Central memory CD8-positive, alpha-beta T cell (primary cell): ENCODE measurements around the gene SRD5A1.

Source experiments
- ATAC-seq: fragments of 150-1000 bp; cut with Tn5 transposase; replicated peaks from 2 replicates; pipeline ENCODE4 v1.10.0; 2022; ENCODE audit warnings: mild to moderate bottlenecking, moderate FRiP score, moderate number of reproducible peaks; ENCODE audit not compliant: poor library complexity, severe bottlenecking; ENCODE audit errors: extremely low read depth
- DNase-seq, 2 donors: peaks; one replicate each; pipeline ENCODE4 v3.0.0; 2021; ENCODE audit warnings: low spot score in 2 of 2
- H3K27ac Mint-ChIP-seq: one replicate; pipeline ENCODE4 v1.8.0; 2022; ENCODE audit warnings: low read depth, mild to moderate bottlenecking, moderate library complexity, mixed read lengths
- H3K27me3 Mint-ChIP-seq: one replicate; pipeline ENCODE4 v1.8.0; 2022; ENCODE audit warnings: mixed read lengths
- H3K36me3 Mint-ChIP-seq: one replicate; pipeline ENCODE4 v1.8.0; 2022; ENCODE audit warnings: mild to moderate bottlenecking, moderate library complexity, mixed read lengths; ENCODE audit not compliant: insufficient read depth
- H3K4me1 Mint-ChIP-seq: one replicate; pipeline ENCODE4 v1.8.0; 2022; ENCODE audit warnings: mixed read lengths
- H3K4me3 Mint-ChIP-seq: one replicate; pipeline ENCODE4 v1.8.0; 2022; ENCODE audit warnings: mild to moderate bottlenecking, moderate library complexity, mixed read lengths
- H3K9me3 Mint-ChIP-seq: one replicate; pipeline ENCODE4 v1.8.0; 2022; ENCODE audit warnings: mixed read lengths

SRD5A1 gene

DNA sequence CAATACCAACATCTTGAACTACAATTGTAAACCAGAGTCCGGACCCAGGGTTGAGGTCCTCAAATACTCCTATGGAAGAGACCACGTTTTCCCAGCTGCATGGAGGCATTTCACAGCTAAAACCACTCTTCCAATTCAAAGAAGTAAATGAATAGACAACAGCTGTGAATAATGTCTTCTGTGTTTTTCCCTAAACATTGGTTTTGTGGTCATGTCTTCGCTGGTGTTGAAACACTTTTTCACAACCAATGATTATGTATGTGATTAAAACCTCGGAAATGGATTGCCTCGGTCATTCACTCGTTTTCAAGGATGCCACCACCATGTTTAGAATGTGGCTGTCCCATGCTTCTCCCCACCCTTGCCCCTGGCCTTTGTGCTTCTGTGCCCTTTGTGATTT is 70.6 kb downstream of the SRD5A1 start:
- Mint-ChIP-seq H3K4me1 (no peaks in the 10 kb centered on the region), H3K9me3 (no peaks in the 10 kb centered on the region), H3K27me3 (peaks cover 47% of the 10 kb centered on the region), H3K4me3 (no peak overlapping the region), H3K27ac (no peak overlapping the region), H3K36me3 (no peaks in the 10 kb centered on the region)
- ATAC-seq = no peak
- no peak for DNase-seq

DNA sequence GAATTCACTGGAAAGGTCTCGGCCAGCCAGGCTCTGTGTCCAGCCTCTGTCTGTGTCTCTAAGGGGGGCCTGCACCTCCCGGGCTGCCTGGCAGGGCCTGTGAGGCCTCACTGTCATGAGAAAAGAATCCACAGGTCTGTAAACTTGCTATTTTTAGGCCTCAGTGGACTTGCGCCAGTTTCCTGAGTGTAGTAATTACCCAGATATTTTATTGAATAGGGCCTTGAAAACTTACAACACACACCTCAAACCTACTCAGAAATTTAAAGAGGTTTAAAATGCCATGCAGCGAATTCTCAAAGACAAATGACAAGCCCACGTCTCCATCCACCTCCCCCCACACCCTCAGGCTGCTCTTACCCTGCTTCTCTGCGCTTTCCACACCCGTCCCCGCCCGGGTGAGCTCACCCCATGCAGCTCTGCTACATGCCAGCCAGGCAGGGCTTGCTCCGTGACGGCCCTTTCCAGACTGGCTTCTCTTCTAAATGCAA is 71.2 kb downstream of the SRD5A1 start:
- Mint-ChIP-seq H3K9me3 (no peaks in the 10 kb centered on the region), H3K27ac (no peak overlapping the region), H3K27me3 (peaks cover 41% of the 10 kb centered on the region), H3K36me3 (no peaks in the 10 kb centered on the region), H3K4me1 (no peaks in the 10 kb centered on the region), H3K4me3 (no peak overlapping the region)
- DNase-seq = no peak
- no peak for ATAC-seq

DNA sequence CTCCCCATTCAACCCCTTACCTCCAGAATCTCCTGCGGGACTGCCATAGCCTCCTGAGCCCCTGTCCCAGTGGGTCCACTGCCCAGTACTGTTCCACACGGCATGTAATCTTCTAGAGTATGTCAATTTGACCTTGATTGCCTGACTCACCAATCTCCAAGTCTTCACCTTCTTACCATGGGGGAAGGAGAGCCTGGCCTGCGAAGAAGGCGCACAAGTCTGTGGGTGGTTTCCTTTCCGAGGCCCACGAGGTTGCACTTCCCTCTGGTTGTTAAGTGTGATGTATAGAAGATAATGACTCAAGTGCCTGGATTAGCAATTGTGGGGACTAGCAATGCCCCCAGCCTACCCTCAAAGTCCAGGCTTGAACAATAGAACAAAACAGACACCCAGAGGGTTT is 71.8 kb downstream of the SRD5A1 start:
- Mint-ChIP-seq H3K9me3 (no peaks in the 10 kb centered on the region), H3K4me3 (no peak overlapping the region), H3K27me3 (peaks cover 34% of the 10 kb centered on the region), H3K27ac (no peak overlapping the region), H3K36me3 (no peaks in the 10 kb centered on the region), H3K4me1 (no peaks in the 10 kb centered on the region)
- DNase-seq (no peak), ATAC-seq (no peak)

DNA sequence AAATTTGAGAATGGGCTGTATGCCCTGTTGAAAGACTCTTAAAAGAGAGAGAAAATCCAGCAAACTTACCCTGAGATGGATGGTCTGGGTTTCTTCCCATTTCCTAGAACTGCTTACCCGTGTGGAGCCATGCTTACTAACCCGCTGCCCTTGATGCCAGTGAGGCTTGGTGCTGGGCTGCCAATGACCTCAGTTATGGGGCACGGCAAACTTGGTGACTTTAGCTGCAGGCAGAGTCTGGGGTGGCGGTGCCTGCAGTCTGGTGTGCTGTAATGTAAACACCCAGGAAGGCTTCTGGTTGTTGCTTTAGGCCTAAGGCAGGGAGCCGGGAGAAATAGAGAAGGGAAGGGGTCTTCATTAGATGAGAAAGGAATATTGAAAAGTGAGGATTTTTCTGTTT is 72.7 kb downstream of the SRD5A1 start:
- DNase-seq (no peak), ATAC-seq (no peak)
- Mint-ChIP-seq H3K27me3 (peaks cover 26% of the 10 kb centered on the region), H3K9me3 (no peaks in the 10 kb centered on the region), H3K4me1 (no peaks in the 10 kb centered on the region), H3K36me3 (peaks cover 2% of the 10 kb centered on the region), H3K4me3 (no peak overlapping the region), H3K27ac (no peak overlapping the region)

DNA sequence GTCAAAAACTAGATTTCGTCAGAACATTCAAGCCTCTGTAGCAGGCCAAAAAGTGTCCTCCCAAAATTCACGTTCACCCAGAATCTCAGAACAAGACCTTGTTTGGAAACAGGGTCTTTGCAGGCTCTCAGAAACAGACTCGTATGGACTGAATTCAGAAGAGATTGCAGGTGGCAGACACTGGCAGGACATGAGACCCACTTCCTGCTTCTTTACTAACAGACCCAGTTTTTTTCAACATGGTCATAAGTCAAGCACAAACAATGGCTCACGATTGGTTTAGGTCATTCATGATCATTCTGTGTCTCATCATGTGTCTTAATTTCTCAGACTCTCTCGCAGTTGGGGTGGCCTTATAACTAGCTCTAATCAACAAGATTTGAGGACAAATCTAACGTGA is 74.6 kb downstream of the SRD5A1 start:
- no peaks in the 10 kb centered on the region for H3K9me3 Mint-ChIP-seq
- H3K4me1 Mint-ChIP-seq = peaks cover 7% of the 10 kb centered on the region
- peaks cover 11% of the 10 kb centered on the region for H3K27me3 Mint-ChIP-seq
- no peak overlapping the region for H3K4me3 Mint-ChIP-seq
- peaks cover 9% of the 10 kb centered on the region for H3K36me3 Mint-ChIP-seq
- no peak for ATAC-seq
- H3K27ac Mint-ChIP-seq = no peak overlapping the region
- DNase-seq = no peak

DNA sequence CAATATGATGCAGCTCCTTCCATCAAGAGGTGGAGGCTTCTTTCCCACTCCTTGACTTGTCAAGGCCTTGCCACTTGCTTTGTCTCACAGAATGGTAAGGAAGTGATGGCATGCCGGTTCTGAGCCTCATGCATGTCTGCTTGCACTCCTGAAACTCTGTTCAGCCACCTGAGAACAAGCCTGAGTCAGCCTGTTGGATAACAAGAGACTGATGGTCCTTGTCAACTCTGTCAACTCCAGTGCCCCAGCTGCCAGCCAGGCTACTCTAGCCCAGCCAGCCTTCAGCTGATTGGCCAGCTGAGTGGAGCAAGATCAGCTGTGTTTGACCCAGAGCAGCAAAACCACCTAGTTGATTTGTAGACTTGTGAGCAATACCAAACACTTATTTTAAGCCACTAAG is 75.6 kb downstream of the SRD5A1 start:
- no peaks in the 10 kb centered on the region for H3K9me3 Mint-ChIP-seq

DNA sequence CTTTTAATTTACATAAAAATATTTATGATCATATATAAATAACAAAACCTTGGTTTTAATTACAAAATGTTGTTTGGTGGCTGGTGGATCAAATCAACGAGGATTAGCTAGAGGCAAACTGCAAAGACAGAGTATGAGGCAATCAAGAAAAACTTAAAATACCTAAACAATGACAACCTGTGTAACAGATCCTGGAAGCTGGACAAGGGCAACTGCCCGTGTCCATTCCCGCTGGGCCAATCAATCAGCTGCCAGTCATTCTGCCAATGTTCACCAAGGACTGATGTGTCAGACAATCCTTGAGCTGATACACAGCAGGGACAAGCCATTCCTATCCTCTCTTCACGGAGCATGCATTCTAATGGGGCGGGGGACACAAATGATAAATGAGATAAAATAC is 76.8 kb downstream of the SRD5A1 start:
- no peak for DNase-seq
- H3K27ac Mint-ChIP-seq = no peak overlapping the region
- peak overlapping the region; percentile 43 for H3K4me3 Mint-ChIP-seq

More for the DNA sequence above, 75.6 kb downstream of the SRD5A1 start:
- Mint-ChIP-seq H3K4me1 (peaks cover 7% of the 10 kb centered on the region), H3K36me3 (peaks cover 11% of the 10 kb centered on the region), H3K27me3 (peaks cover 11% of the 10 kb centered on the region), H3K4me3 (no peak overlapping the region), H3K27ac (no peak overlapping the region)
- no peak for DNase-seq
- ATAC-seq = no peak

DNA sequence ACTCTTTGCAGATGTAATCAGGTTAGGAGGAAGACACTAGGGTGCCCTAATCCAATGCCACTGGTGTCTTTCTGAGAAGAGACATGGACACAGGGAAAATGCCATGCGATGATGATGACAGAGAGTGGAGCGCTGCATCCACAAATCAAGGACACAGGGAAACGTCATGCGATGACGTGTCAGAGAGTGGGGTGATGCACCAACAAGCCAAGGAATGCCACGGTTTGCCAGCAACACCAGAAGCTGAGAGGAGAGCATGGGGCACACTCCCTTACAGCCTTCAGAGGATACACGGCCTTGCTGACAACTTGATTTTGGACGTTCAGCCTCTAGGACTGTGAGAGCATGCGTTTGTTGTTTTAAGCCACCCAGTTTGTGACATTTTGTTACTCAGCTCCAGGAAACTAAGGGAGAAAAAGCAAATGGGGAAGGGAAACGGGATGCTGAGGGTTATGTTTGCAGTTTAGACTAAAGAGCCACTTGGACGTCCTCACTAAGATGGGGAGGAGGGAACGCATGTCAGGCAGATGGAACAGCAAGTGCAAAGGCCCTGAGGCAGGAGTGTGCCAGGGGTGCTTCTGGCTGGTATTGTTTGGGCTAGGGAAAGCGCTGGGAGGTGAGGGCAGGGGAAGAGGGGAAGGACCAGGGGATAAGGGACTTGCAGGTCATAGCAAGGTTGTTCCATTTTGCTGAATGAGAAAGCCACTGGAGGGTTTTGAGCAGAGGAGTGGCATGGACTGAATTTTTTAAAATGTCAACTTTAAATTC is 77.5 kb downstream of the SRD5A1 start:
- Mint-ChIP-seq H3K36me3 (peaks cover 13% of the 10 kb centered on the region), H3K27me3 (no peaks in the 10 kb centered on the region), H3K4me3 (peak overlapping the region; percentile 43), H3K9me3 (no peaks in the 10 kb centered on the region), H3K27ac (no peak overlapping the region), H3K4me1 (peaks cover 18% of the 10 kb centered on the region)
- ATAC-seq (no peak), DNase-seq (no peak)

More for the DNA sequence above, 76.8 kb downstream of the SRD5A1 start:
- ATAC-seq = no peak
- H3K27me3 Mint-ChIP-seq = peaks cover 3% of the 10 kb centered on the region
- peaks cover 12% of the 10 kb centered on the region for H3K36me3 Mint-ChIP-seq
- peaks cover 11% of the 10 kb centered on the region for H3K4me1 Mint-ChIP-seq
- no peaks in the 10 kb centered on the region for H3K9me3 Mint-ChIP-seq

DNA sequence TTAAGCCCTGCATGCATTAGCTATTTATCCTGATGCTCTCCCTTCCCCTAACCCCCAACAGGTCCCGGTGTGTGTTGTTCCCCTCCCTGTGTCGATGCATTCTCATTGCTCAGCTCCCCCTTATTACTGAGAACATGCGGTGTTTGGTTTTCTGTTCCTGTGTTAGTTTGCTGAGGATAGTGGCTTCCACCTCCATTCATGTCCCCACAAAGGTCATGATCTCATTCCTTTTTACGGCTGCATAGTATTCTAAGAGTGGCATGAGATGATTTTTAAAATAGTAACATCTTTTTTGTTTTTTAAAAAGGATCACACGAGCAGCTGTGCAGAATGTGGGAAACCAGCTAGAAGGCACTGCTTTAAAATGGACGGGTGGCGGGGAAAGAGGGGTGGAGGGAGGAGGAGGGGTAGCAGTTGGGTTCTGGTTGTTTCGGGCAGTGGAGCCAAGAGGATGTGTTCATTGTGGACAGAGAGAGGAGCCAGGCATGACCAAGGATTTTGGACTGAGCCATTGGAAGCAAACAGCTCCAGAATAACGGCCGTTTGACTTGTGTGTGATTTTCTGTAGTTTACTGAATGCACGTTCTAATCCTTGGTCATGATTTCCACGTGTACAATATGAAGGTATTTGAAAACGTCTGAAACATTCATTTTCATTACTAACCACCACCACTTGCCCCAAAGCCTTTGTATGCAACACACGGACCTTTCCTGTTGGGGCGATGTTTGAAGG is 78.3 kb downstream of the SRD5A1 start:
- peak overlapping the region; percentile 67 for H3K27ac Mint-ChIP-seq
- DNase-seq (no peak), ATAC-seq (no peak)
- peaks cover 26% of the 10 kb centered on the region for H3K4me1 Mint-ChIP-seq
- no peaks in the 10 kb centered on the region for H3K27me3 Mint-ChIP-seq
- H3K36me3 Mint-ChIP-seq = peaks cover 15% of the 10 kb centered on the region
- H3K4me3 Mint-ChIP-seq = peak overlapping the region; percentile 80
- no peaks in the 10 kb centered on the region for H3K9me3 Mint-ChIP-seq

DNA sequence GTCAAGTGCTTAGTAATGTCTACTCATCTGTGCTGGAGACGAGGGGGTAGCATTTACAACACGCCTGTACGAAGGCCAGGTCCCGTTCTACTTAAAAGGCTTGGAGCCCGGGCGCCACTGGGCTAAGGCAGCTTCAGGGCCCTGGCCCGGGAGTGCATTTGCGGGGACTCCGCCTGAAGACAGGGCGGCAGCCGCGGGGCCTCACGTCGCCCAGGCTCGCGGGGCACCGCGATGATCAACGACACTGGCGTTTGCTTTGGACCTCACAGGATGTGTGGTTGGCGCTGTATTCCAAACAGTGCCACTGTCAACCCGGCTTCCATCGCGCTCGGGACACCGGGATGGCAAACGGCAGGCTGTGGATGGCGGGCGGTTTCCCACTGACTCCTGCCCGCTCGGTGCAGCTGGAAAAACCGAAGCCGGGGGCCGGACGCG is 78.9 kb downstream of the SRD5A1 start:
- ATAC-seq (peak; percentile 21), DNase-seq (no peak)
- peaks cover 32% of the 10 kb centered on the region for H3K4me1 Mint-ChIP-seq
- peak overlapping the region; percentile 67 for H3K27ac Mint-ChIP-seq
- H3K36me3 Mint-ChIP-seq = peaks cover 15% of the 10 kb centered on the region
- H3K27me3 Mint-ChIP-seq = no peaks in the 10 kb centered on the region
- H3K9me3 Mint-ChIP-seq = no peaks in the 10 kb centered on the region
- H3K4me3 Mint-ChIP-seq = peak overlapping the region; percentile 80

DNA sequence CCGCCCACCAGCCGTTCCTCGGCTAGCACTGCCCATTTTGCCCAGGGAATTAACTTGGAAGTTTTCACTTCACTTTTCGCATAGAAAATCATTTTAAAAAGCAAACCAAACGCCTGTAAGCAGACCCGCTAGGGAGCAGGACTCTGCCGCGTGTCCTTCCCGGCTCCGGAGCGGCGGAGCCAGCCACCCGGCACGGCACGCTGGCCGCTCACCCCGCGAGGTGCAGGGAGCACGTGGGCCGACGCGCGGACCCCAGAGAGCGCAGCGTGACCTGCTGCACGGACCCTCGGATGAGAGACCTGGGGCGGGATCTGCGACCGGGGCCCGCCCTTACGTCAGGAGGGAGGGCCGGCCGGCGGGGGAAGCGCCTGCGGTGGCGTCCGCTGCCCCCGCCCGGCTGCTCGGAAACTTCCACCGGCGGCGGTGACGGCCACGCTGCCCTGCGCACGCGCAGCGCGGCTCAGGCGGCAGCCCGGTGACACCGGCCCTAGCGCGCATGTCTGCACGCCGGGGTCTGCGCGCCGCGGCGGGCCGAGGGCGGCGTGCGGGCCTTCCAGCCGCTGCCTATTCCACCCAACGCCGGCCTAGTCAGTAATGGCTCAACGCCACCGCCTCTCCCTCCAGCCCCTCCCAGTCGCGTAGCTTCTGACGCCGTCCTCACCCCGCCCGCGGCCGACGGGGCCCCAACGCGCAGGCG is 79.5 kb downstream of the SRD5A1 start:
- no peaks in the 10 kb centered on the region for H3K9me3 Mint-ChIP-seq
- peak overlapping the region; percentile 67 for H3K27ac Mint-ChIP-seq
- peaks cover 38% of the 10 kb centered on the region for H3K4me1 Mint-ChIP-seq
- H3K27me3 Mint-ChIP-seq = no peaks in the 10 kb centered on the region
- H3K4me3 Mint-ChIP-seq = peak overlapping the region; percentile 80
- ATAC-seq = peak; percentile 78
- peaks cover 15% of the 10 kb centered on the region for H3K36me3 Mint-ChIP-seq
- peak; percentile 96 to 97 for DNase-seq

DNA sequence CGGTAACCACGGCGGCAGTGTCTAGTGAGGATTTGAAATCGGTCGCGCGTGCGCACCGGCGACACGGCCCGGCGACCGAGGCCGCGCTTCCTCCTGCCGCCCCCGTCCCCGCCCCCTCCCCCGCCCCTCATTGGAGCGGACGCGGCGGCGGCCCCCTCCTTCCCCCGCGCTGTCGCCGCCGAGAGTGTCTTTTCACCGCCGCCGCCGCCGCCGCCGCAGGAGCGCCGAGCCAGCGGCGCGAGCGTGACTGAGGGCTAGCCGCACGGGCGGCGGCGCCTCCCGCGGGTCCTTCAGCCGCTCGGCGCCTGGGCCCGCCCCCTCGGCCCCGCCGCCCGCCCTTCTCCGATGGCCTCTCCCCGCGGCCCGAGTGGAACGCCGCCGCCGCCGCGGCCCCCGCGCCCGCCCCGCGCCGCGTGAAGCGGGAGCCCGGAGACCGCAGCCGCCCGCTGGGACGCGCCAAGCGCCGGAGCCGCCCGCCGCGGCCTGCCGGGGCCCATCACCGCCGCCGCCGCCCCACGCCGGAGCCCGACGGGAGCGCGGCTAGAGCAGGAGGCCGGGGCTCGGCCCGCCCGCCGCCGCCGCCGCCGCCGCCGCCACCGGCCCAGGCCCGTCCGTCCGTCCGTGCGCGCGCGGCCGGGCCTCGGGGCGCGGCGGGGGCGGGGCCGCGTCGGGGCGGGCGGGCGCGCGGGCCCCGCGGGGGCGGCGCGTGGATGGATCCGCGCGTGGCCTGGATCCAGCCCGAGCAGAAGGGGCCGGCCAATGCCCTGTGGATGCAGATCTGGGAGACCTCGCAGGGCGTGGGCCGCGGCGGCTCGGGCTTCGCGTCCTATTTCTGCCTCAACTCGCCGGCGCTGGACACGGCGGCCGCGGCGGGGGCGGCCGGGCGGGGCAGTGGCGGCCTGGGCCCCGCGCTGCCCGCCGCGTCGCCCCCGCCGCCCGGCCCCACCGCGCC is 80.3 kb downstream of the SRD5A1 start, which contains the start of gene TENT4A:
TENT4A (plus strand) TSS at position 159 of the 952 bp plus-strand sequence; CDS start at position 711, 552 bp downstream.
- Mint-ChIP-seq H3K4me3 (peak within 1 kb of the TSS; percentile 83), H3K27ac (peak within 1 kb of the TSS; percentile 67), H3K27me3 (no peaks in the 10 kb centered on the region), H3K9me3 (no peaks in the 10 kb centered on the region), H3K4me1 (peaks cover 46% of the 10 kb centered on the region), H3K36me3 (peaks cover 16% of the 10 kb centered on the region)
- DNase-seq (peak in 1 of 2 donors; percentile 8), ATAC-seq (no peak)
